Mucosa of stomach (tissue), 1 donor: ENCODE data around the gene PFKM.

Experiments
- H3K27me3 ChIP-seq: one replicate; pipeline ENCODE4 v1.7.0; 2013; ENCODE audit warnings: mild to moderate bottlenecking, low read length; ENCODE audit not compliant: control insufficient read depth, insufficient read depth
- H3K36me3 ChIP-seq: one replicate; pipeline ENCODE4 v1.7.0; 2013; ENCODE audit warnings: low read length; ENCODE audit not compliant: control insufficient read depth, insufficient read depth
- H3K4me1 ChIP-seq: one replicate; pipeline ENCODE4 v1.7.0; 2013; ENCODE audit warnings: mild to moderate bottlenecking, low read length; ENCODE audit not compliant: control insufficient read depth, insufficient read depth
- H3K4me3 ChIP-seq: one replicate; pipeline ENCODE4 v1.7.0; 2013; ENCODE audit warnings: low read length
- H3K9ac ChIP-seq: one replicate; pipeline ENCODE4 v1.7.0; 2013; ENCODE audit warnings: mild to moderate bottlenecking, low read length, moderate library complexity
- H3K9me3 ChIP-seq: one replicate; pipeline ENCODE4 v1.7.0; 2013; ENCODE audit warnings: mild to moderate bottlenecking, low read length, moderate library complexity; ENCODE audit not compliant: control insufficient read depth
- donor health status: Pancreatic carcinoma.

The PFKM gene

GRCh38 chr12:48163150-48163747 lies 44.1 kb downstream of the PFKM start:
- Histone ChIP-seq H3K4me3 (no peak overlapping the region), H3K27me3 (no peaks in the 10 kb centered on the region), H3K4me1 (no peaks in the 10 kb centered on the region), H3K9me3 (no peaks in the 10 kb centered on the region), H3K36me3 (no peaks in the 10 kb centered on the region), H3K9ac (no peak overlapping the region)

- no peak overlapping the region for H3K4me3 ChIP-seq
- no peaks in the 10 kb centered on the region for H3K27me3 ChIP-seq
- no peaks in the 10 kb centered on the region for H3K36me3 ChIP-seq
- H3K4me1 ChIP-seq: no peaks in the 10 kb centered on the region
- no peak overlapping the region for H3K9ac ChIP-seq
- H3K9me3 ChIP-seq: no peaks in the 10 kb centered on the region
These were observed 45.3 kb downstream of the PFKM start for GRCh38 chr12:48164451-48164850.

GRCh38 chr12:48165089-48165981 lies 46.2 kb downstream of the PFKM start:
- Histone ChIP-seq H3K4me3 (no peak overlapping the region), H3K4me1 (no peaks in the 10 kb centered on the region), H3K9me3 (no peaks in the 10 kb centered on the region), H3K27me3 (no peaks in the 10 kb centered on the region), H3K9ac (no peak overlapping the region), H3K36me3 (no peaks in the 10 kb centered on the region)

- H3K36me3 ChIP-seq: no peaks in the 10 kb centered on the region
- H3K4me1 ChIP-seq: no peaks in the 10 kb centered on the region
- no peak overlapping the region for H3K9ac ChIP-seq
- no peaks in the 10 kb centered on the region for H3K27me3 ChIP-seq
- no peaks in the 10 kb centered on the region for H3K9me3 ChIP-seq
- no peak overlapping the region for H3K4me3 ChIP-seq
These were observed 49.8 kb downstream of the PFKM start for GRCh38 chr12:48169011-48169410.

- H3K4me1 ChIP-seq: no peaks in the 10 kb centered on the region
- no peaks in the 10 kb centered on the region for H3K9me3 ChIP-seq
- peaks cover under 1% of the 10 kb centered on the region for H3K27me3 ChIP-seq
- H3K36me3 ChIP-seq: no peaks in the 10 kb centered on the region
- no peak overlapping the region for H3K4me3 ChIP-seq
- H3K9ac ChIP-seq: no peak overlapping the region
These were observed 56.7 kb downstream of the PFKM start for GRCh38 chr12:48175613-48176416.

GRCh38 chr12:48176417-48176751 lies 57.2 kb downstream of the PFKM start:
- no peaks in the 10 kb centered on the region for H3K36me3 ChIP-seq
- peaks cover 7% of the 10 kb centered on the region for H3K27me3 ChIP-seq
- no peaks in the 10 kb centered on the region for H3K9me3 ChIP-seq
- no peaks in the 10 kb centered on the region for H3K4me1 ChIP-seq
- H3K4me3 ChIP-seq: no peak overlapping the region
- H3K9ac ChIP-seq: no peak overlapping the region

GRCh38 chr12:48177982-48178381 lies 58.8 kb downstream of the PFKM start:
- no peak overlapping the region for H3K4me3 ChIP-seq
- peaks cover 21% of the 10 kb centered on the region for H3K27me3 ChIP-seq
- no peak overlapping the region for H3K9ac ChIP-seq
- no peaks in the 10 kb centered on the region for H3K9me3 ChIP-seq
- H3K4me1 ChIP-seq: peaks cover 8% of the 10 kb centered on the region
- no peaks in the 10 kb centered on the region for H3K36me3 ChIP-seq

GRCh38 chr12:48179466-48179865 lies 60.3 kb downstream of the PFKM start:
- no peak overlapping the region for H3K9ac ChIP-seq
- no peaks in the 10 kb centered on the region for H3K36me3 ChIP-seq
- H3K4me3 ChIP-seq: no peak overlapping the region
- H3K27me3 ChIP-seq: peaks cover 36% of the 10 kb centered on the region
- no peaks in the 10 kb centered on the region for H3K9me3 ChIP-seq
- peaks cover 8% of the 10 kb centered on the region for H3K4me1 ChIP-seq

- Histone ChIP-seq H3K27me3 (peaks cover 46% of the 10 kb centered on the region), H3K4me3 (no peak overlapping the region), H3K9ac (no peak overlapping the region), H3K4me1 (peaks cover 8% of the 10 kb centered on the region), H3K36me3 (no peaks in the 10 kb centered on the region), H3K9me3 (no peaks in the 10 kb centered on the region)
These were observed 61.3 kb downstream of the PFKM start for GRCh38 chr12:48180424-48180823.

GRCh38 chr12:48180857-48181495 lies 61.8 kb downstream of the PFKM start:
- H3K27me3 ChIP-seq: peaks cover 49% of the 10 kb centered on the region
- H3K9ac ChIP-seq: no peak overlapping the region
- peaks cover 8% of the 10 kb centered on the region for H3K4me1 ChIP-seq
- H3K4me3 ChIP-seq: no peak overlapping the region
- no peaks in the 10 kb centered on the region for H3K36me3 ChIP-seq
- no peaks in the 10 kb centered on the region for H3K9me3 ChIP-seq

GRCh38 chr12:48182631-48183030 lies 63.5 kb downstream of the PFKM start:
- Histone ChIP-seq H3K4me1 (peaks cover 8% of the 10 kb centered on the region), H3K27me3 (peaks cover 49% of the 10 kb centered on the region), H3K9ac (peak overlapping the region; percentile 54)

More at GRCh38 chr12:48182631-48183030, 63.5 kb downstream of the PFKM start:
- Histone ChIP-seq H3K9me3 (no peaks in the 10 kb centered on the region), H3K36me3 (no peaks in the 10 kb centered on the region), H3K4me3 (peak overlapping the region; percentile 47)
